OCI-LY1 (cell line): Measurements from ENCODE around the gene RPN1.

Experiments used
- CTCF ChIP-seq: fragments of 200-600 bp; sonication (generic), shearing (Covaris generic); IDR thresholded peaks from 2 replicates; pipeline ENCODE4 v1.5.1; 2017; ENCODE audit warnings: mild to moderate bottlenecking, antibody characterized with exemption, low read length, moderate library complexity, mixed read lengths
- EZH2 ChIP-seq: fragments of 200-600 bp; sonication (generic), shearing (Covaris generic); IDR thresholded peaks from 2 replicates; pipeline ENCODE4 v1.8.0; 2017; ENCODE audit warnings: borderline replicate concordance, mixed run types, mild to moderate bottlenecking, antibody characterized with exemption, low read length, moderate library complexity, mixed read lengths

GRCh38 chr3:128573160-128573559 is 77.5 kb downstream of the RPN1 start:
- TF ChIP-seq CTCF, result no peak
- TF ChIP-seq EZH2, result no peak
